KMS-11 (cell line): Measurements from ENCODE around the gene CFAP299.

ENCODE experiments used
- H2AFZ ChIP-seq: fragments of 200-600 bp; sonication (generic); 2 replicates; pipeline ENCODE4 v1.6.1; 2016; ENCODE audit warnings: antibody characterized with exemption, mixed run types, low read depth
- H3K27ac ChIP-seq: fragments of 200-600 bp; sonication (generic); 2 replicates; pipeline ENCODE4 v1.6.1; 2016; ENCODE audit warnings: mild to moderate bottlenecking, mixed run types
- H3K27me3 ChIP-seq: fragments of 200-600 bp; sonication (generic); 2 replicates; pipeline ENCODE4 v1.6.1; 2017; ENCODE audit warnings: mild to moderate bottlenecking, low read depth, mixed run types, moderate library complexity; ENCODE audit not compliant: insufficient read depth
- H3K36me3 ChIP-seq: fragments of 200-600 bp; sonication (generic); 2 replicates; pipeline ENCODE4 v1.6.1; 2017; ENCODE audit warnings: mild to moderate bottlenecking, mixed run types; ENCODE audit not compliant: insufficient read depth
- H3K4me1 ChIP-seq: fragments of 200-600 bp; sonication (generic); 2 replicates; pipeline ENCODE4 v1.6.1; 2016; ENCODE audit warnings: mild to moderate bottlenecking, low read depth, mixed run types; ENCODE audit not compliant: poor library complexity, severe bottlenecking
- H3K4me2 ChIP-seq: fragments of 200-600 bp; sonication (generic); 2 replicates; pipeline ENCODE4 v1.7.0; 2016; ENCODE audit warnings: mild to moderate bottlenecking, mixed run types
- H3K4me3 ChIP-seq: fragments of 200-600 bp; sonication (generic); IDR thresholded peaks from 2 replicates; pipeline ENCODE4 v1.6.1; 2017; ENCODE audit warnings: low read depth, low read length, mixed read lengths; ENCODE audit not compliant: insufficient read depth
- H3K79me2 ChIP-seq: fragments of 200-600 bp; sonication (generic); 2 replicates; pipeline ENCODE4 v1.6.1; 2016; ENCODE audit warnings: low read depth, mixed run types; ENCODE audit not compliant: insufficient read depth
- H3K9ac ChIP-seq: fragments of 200-600 bp; sonication (generic); 2 replicates; pipeline ENCODE4 v1.6.1; 2016; ENCODE audit warnings: mild to moderate bottlenecking, mixed run types
- H4K20me1 ChIP-seq: fragments of 200-600 bp; sonication (generic); 2 replicates; pipeline ENCODE4 v1.6.1; 2016; ENCODE audit warnings: mild to moderate bottlenecking, mixed run types; ENCODE audit not compliant: insufficient read depth
- CTCF ChIP-seq: fragments of 200-600 bp; sonication (generic); conservative IDR thresholded peaks from 2 replicates; pipeline ENCODE4 v1.6.1; 2017; ENCODE audit warnings: low read depth, mild to moderate bottlenecking, antibody characterized with exemption, low read length, moderate library complexity, mixed read lengths

Gene CFAP299

GRCh38 chr4:80927420-80927819 lies 591.9 kb downstream of the CFAP299 start:
- no peak overlapping the region for H3K4me2 ChIP-seq
- no peak overlapping the region for H3K27ac ChIP-seq
- H3K79me2 ChIP-seq: no peaks in the 10 kb centered on the region
- no peak overlapping the region for H3K9ac ChIP-seq
- no peaks in the 10 kb centered on the region for H3K36me3 ChIP-seq
- no peak overlapping the region for H2AFZ ChIP-seq
- no peaks in the 10 kb centered on the region for H4K20me1 ChIP-seq
- no peak for TF ChIP-seq CTCF
- no peaks in the 10 kb centered on the region for H3K4me1 ChIP-seq
- no peak overlapping the region for H3K4me3 ChIP-seq
- no peaks in the 10 kb centered on the region for H3K27me3 ChIP-seq

- no peak overlapping the region for H3K27ac ChIP-seq
Observed at GRCh38 chr4:80931631-80932081, 596.1 kb downstream of the CFAP299 start.

GRCh38 chr4:80948141-80948540 lies 612.6 kb downstream of the CFAP299 start:
- no peaks in the 10 kb centered on the region for H4K20me1 ChIP-seq
- H3K79me2 ChIP-seq: no peaks in the 10 kb centered on the region
- no peaks in the 10 kb centered on the region for H3K4me1 ChIP-seq
- TF ChIP-seq CTCF: no peak
- no peak overlapping the region for H3K4me2 ChIP-seq
- H3K36me3 ChIP-seq: no peaks in the 10 kb centered on the region
- H3K9ac ChIP-seq: no peak overlapping the region
- no peak overlapping the region for H3K27ac ChIP-seq
- H3K27me3 ChIP-seq: no peaks in the 10 kb centered on the region
- no peak overlapping the region for H2AFZ ChIP-seq
- H3K4me3 ChIP-seq: no peak overlapping the region

More at GRCh38 chr4:80931631-80932081, 596.1 kb downstream of the CFAP299 start:
- H3K79me2 ChIP-seq: no peaks in the 10 kb centered on the region
- no peak overlapping the region for H3K4me2 ChIP-seq
- H2AFZ ChIP-seq: no peak overlapping the region
- H3K36me3 ChIP-seq: no peaks in the 10 kb centered on the region
- H3K4me1 ChIP-seq: no peaks in the 10 kb centered on the region
- H3K27me3 ChIP-seq: no peaks in the 10 kb centered on the region
- no peak overlapping the region for H3K9ac ChIP-seq
- no peak for TF ChIP-seq CTCF
- H4K20me1 ChIP-seq: no peaks in the 10 kb centered on the region
- no peak overlapping the region for H3K4me3 ChIP-seq

GRCh38 chr4:80948995-80949394 lies 613.5 kb downstream of the CFAP299 start:
- Histone ChIP-seq H3K27ac (no peak overlapping the region), H3K9ac (no peak overlapping the region), H3K4me3 (no peak overlapping the region), H3K79me2 (no peaks in the 10 kb centered on the region), H2AFZ (no peak overlapping the region), H3K36me3 (no peaks in the 10 kb centered on the region), H3K4me1 (no peaks in the 10 kb centered on the region), H4K20me1 (no peaks in the 10 kb centered on the region), H3K27me3 (no peaks in the 10 kb centered on the region), H3K4me2 (no peak overlapping the region)
- TF ChIP-seq CTCF: no peak
